GM10248 (cell line): ENCODE data around the gene DACH1.

Experiments used
- CTCF ChIA-PET: fragments of 300-600 bp; sonication (Branson Sonifier 250); formaldehyde crosslinking; extraction: SDS; loops from one replicate; lab custom pipeline; 2021; ENCODE audit warnings: antibody characterized with exemption; lab: Yijun Ruan, JAX
- POLR2A ChIA-PET: fragments of 350-650 bp; sonication (Branson Sonifier 250); formaldehyde crosslinking; extraction: SDS; loops from one replicate; lab custom pipeline; 2020; ENCODE audit warnings: antibody characterized with exemption; lab: Yijun Ruan, JAX
- DNase-seq: peaks from one replicate; pipeline ENCODE4 v3.0.0; 2012; ENCODE audit errors: extremely low spot score
- CTCF ChIP-seq: IDR thresholded peaks from 2 replicates; pipeline ENCODE4 v1.5.1; 2012; ENCODE audit warnings: mild to moderate bottlenecking, low read depth; ENCODE audit errors: extremely low read depth, missing control alignments, control extremely low read depth

The DACH1 gene

DNA sequence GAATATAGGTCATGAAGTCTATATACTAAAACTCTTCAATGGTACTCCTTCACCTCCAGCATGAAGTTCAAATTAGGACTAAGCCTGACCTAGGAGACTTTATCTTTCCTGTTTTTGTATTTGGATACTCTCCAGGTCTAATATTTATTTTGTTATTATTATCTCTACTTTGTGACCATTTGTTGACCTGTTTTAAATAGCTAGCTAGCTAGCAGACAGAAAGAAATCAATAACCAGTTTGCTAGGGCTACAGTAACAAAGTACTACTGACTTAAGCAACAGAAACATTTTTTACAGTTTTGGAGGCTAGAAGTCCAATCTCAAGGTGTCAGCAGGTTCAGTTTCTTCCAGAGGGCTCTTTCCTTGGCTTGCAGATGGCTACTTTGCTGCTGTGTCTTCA lies 15.1 kb upstream of the DACH1 start:
- CTCF ChIA-PET, result interaction anchor here (5.1 kb wide), 1 partner anchor 8 kb away, joined by 36 read pairs; no protein-coding TSS in a partner anchor
- DNase-seq, result no peak
- POLR2A ChIA-PET, result no interaction called here
- TF ChIP-seq CTCF, result no peak

DNA sequence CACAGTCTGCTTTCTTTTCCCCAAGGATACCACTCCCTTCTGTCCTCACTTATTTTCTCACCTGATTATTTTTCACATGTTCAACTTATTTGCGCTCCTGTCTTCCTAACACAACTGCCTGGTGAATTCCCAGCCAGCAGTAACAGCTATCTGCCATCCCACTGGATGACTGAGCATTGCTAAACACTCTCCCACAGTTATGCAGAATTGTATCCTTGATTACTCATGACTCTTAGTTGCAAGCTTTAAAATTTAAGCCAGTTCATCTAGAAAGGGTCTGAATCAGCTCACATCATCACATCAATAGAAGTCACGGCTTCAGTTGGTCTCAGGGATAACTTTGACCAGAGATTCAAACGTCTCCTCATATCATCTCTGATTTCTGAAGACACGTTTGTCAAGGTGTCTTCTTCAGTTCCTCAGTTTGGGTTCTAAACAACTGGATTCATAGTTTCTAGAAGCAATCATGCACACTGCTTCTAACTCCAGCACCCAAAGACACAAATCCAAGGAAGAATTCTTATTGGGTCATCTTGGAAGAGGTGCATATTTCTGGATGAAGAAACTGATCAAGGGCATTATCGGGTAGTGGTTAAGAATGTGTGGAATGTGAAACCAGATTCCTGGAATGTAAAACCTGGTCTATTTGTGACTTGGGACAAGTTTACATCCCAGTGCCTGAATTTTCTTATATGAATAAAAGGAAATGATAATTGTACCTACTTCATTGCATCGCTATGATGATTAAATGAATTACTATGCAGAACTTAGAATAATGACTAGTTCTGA lies 13.9 kb upstream of the DACH1 start:
- CTCF ChIA-PET, result interaction anchor here (5.1 kb wide), 1 partner anchor 9 kb away, joined by 36 read pairs; no protein-coding TSS in a partner anchor
- TF ChIP-seq CTCF, result no peak
- no peak for DNase-seq
- POLR2A ChIA-PET, result no interaction called here

DNA sequence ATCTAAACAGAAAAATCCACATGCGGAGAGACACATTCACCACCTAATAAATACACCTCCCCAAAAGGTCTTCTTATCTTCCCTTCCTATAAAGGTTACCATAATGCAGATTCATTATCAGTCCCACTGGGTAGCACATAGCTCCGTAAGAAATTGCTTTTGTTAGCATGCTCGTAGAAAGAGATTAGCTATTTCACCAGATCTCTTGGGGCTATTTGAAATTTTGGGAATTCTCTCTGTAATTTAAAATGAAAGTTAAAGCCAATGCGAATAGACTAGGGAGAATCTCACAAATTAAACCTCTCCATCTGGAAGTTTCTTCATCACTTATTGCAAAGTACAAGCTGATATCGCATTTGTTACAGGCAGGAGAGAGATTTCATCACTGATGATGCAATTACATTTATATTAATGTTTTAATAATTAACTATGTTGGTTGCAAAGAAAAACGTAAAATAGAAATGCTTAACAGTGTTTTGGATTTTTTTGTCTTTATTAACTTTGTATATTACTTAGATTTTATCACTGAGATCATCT lies 12.9 kb upstream of the DACH1 start:
- no peak for DNase-seq
- POLR2A ChIA-PET, result no interaction called here
- no peak for TF ChIP-seq CTCF
- CTCF ChIA-PET, result interaction anchor here (1.0 to 5.1 kb wide), 10 partner anchors 10 to 596 kb away, joined by 3 to 36 read pairs (median 6); partner anchors contain the start of gene DACH1

GRCh38 chr13:71879129-71879535 lies 12.1 kb upstream of the DACH1 start:
- POLR2A ChIA-PET, result no interaction called here
- DNase-seq, result peak; percentile 22
- CTCF ChIA-PET, result interaction anchor here (0.7 to 5.1 kb wide), 15 partner anchors 9 to 595 kb away, joined by 3 to 36 read pairs (median 6); partner anchors contain the start of gene DACH1
- peak; percentile 51 for TF ChIP-seq CTCF

DNA sequence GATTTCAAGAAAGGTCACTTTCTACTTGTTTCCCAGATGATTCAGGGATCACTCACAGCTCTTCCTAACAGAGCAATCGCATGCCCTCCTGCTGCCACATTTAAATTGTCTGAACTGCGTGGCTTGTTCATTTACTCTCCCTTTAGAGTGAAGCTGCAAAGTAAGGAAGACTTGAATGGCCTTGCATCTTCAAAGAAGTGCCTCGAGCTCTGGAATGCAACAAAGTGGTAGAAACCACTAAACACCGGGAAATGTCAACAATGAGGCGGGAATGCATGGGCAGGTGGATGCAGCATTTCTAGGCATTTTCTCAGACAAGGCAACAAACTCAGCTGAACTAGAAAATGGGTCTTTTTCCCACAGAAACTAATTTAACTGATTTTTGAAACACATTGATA lies 10.3 kb upstream of the DACH1 start:
- no peak for DNase-seq
- ChIA-PET CTCF (interaction anchor here (2.6 kb wide), 1 partner anchor 591 kb away, joined by 10 read pairs; no protein-coding TSS in a partner anchor), POLR2A (no interaction called here)
- no peak for TF ChIP-seq CTCF

DNA sequence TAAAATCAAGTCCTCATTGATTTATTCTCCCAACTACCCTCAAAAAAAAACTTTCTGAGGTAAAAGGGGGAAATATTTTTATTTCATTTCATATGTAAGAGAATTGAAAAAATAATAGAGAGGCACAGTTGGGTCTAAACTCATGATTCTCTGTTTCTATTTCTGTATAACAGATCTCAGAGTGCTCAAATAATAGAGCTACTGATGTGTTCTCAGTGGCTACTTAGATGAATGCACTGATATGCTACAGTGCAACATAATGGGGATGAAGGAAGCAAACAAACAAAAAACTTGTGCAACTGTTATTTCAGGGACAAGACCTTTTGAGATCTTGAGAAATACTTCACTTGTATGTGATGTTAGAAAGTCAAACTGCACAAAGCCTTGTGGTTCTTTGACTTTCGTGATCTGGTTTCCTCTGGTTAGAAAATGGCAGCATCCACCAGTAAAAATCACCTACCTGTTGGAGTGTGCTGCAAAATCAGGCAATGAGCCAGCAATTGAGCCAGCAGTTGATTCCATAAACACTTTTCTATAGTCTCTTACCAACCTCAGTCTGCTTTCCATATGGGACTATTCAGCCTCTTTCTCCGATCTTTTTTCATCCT lies 9.7 kb upstream of the DACH1 start:
- TF ChIP-seq CTCF, result no peak
- no peak for DNase-seq
- POLR2A ChIA-PET, result no interaction called here
- CTCF ChIA-PET, result interaction anchor here (2.6 kb wide), 1 partner anchor 590 kb away, joined by 10 read pairs; no protein-coding TSS in a partner anchor
